ENCODE measurements around the gene GCK.

The GCK gene

DNA sequence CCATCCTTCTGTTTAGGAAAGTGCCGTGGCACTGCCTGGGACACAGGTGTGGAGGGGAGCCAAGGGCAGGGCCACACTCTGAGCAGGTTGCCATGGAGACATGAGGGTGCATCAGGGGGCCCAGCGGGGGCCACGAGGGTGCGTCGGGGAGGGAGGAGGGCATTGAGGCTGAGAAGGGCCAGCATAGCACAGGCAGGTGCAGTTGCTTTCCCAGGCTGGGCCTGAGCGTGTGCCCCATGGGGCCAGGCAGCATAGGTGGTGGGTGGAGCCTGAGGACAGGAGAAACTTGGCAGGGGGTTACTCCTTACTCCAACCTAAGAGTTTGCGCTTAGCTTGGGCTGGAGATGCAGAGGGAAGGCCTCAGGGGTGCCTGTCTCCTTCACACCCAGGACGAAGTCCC is 26.8 kb upstream of the GCK start:
- Histone ChIP-seq H2AK5ac (ENCODE audit: low read length) (no peak overlapping the region), H3K14ac (ENCODE audit: low read length) (no peak overlapping the region), H3K9ac (ENCODE audit: low read length) (no peak overlapping the region), H3K36me3 (ENCODE audit: control insufficient read depth in 1 of 2, insufficient read depth in 2 of 2, low read length in 2 of 2) (peaks cover 26 to 34% of the 10 kb centered on the region in 2 experiments), H2BK120ac (ENCODE audit: insufficient read depth, low read length, poor library complexity) (no peak overlapping the region), H3K23ac (ENCODE audit: low read length) (no peak overlapping the region), H2AFZ (ENCODE audit: insufficient read depth, low read length, poor library complexity) (no peak overlapping the region), H3K4me3 (ENCODE audit: low read depth, low read length) (no peak overlapping the region), H3K79me1 (ENCODE audit: low read length) (no peaks in the 10 kb centered on the region), H3K27me3 (ENCODE audit: insufficient read depth, low read length) (no peaks in the 10 kb centered on the region), H3K27ac (ENCODE audit: low read depth, low read length) (no peak overlapping the region), H2BK5ac (ENCODE audit: low read depth, low read length, poor library complexity) (no peak overlapping the region), H2BK12ac (ENCODE audit: low read length) (no peak overlapping the region), H4K91ac (ENCODE audit: low read depth, low read length) (no peak overlapping the region), H4K12ac (ENCODE audit: low read depth, low read length) (no peak overlapping the region), H3K4me1 (ENCODE audit: control insufficient read depth in 1 of 2, insufficient read depth in 2 of 2, low read length in 2 of 2) (peaks cover 0 to 3% of the 10 kb centered on the region in 2 experiments), H4K8ac (ENCODE audit: low read depth, low read length) (no peak overlapping the region), H3K9me3 (ENCODE audit: insufficient read depth, low read depth, low read length) (peaks cover 2% of the 10 kb centered on the region), H3K4me2 (ENCODE audit: low read length) (no peak overlapping the region), H3K4ac (ENCODE audit: low read depth, low read length) (no peak overlapping the region), H3K18ac (ENCODE audit: low read length) (no peak overlapping the region), H3K79me2 (ENCODE audit: control insufficient read depth, insufficient read depth, low read length, poor library complexity) (no peaks in the 10 kb centered on the region)
- no CpG with 5 or more reads among the region's 8 CpGs for WGBS (ENCODE audit: extremely low coverage, insufficient coverage, insufficient read length)
- no peak for DNase-seq

DNA sequence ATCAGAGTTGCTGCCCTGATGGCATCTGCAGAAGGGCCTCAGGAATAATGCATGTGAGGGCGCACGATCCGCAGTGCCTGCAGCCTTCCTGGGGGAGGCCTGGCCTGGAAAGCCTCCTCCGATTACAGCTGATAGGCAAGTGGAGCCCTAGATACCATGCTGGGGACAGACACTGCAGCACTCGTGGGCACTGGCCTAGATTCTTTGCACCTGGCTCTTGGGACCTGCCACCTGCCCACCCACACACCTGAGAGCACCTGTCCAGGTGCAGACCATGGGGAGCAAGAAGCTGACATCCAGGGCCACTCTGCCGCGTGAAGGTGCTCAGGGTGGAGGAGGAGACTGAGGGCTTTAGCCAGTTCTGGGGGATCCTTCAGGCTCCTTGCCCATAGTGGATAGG is 26.3 kb upstream of the GCK start:
- Histone ChIP-seq H4K12ac (ENCODE audit: low read depth, low read length) (no peak overlapping the region), H3K18ac (ENCODE audit: low read length) (no peak overlapping the region)
- no CpG with 5 or more reads among the region's 7 CpGs for WGBS (ENCODE audit: extremely low coverage, insufficient coverage, insufficient read length)

DNA sequence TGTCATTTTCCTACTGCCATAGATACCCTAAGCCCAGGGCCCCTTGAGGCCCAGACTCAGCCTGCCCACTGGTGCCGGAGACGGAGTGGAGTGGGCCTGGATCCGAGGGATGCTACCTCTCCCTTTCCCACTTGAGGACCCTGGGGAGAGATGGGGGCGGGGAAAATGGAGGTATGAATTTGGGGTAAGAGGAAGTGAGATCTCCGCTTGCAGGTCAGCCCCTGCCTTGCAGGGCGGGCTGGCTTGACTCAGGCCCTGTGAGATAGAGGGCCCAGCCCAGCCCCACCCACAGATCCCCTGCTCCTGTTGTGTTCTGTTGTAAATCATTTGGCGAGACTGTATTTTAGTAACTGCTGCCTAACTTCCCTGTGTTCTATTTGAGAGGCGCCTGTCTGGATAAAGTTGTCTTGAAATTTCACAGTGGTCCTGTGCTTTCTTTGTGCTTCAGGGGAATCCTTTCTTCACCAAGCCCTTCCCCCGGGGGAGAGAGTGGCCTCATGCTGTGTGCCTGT is 24.7 kb upstream of the GCK start:
- no CpG with 5 or more reads among the region's 9 CpGs for WGBS (ENCODE audit: extremely low coverage, insufficient coverage, insufficient read length)
- H3K4ac ChIP-seq (ENCODE audit: low read depth, low read length), result no peak overlapping the region

More for the DNA sequence above, 26.3 kb upstream of the GCK start:
- Histone ChIP-seq H2BK5ac (ENCODE audit: low read depth, low read length, poor library complexity) (no peak overlapping the region), H3K4me3 (ENCODE audit: low read depth, low read length) (no peak overlapping the region), H3K27ac (ENCODE audit: low read depth, low read length) (no peak overlapping the region), H3K9me3 (ENCODE audit: insufficient read depth, low read depth, low read length) (peaks cover 2% of the 10 kb centered on the region), H2BK12ac (ENCODE audit: low read length) (no peak overlapping the region), H4K8ac (ENCODE audit: low read depth, low read length) (no peak overlapping the region), H3K27me3 (ENCODE audit: insufficient read depth, low read length) (no peaks in the 10 kb centered on the region), H4K91ac (ENCODE audit: low read depth, low read length) (no peak overlapping the region), H3K9ac (ENCODE audit: low read length) (no peak overlapping the region), H3K14ac (ENCODE audit: low read length) (no peak overlapping the region), H2AK5ac (ENCODE audit: low read length) (no peak overlapping the region), H3K36me3 (ENCODE audit: control insufficient read depth in 1 of 2, insufficient read depth in 2 of 2, low read length in 2 of 2) (peaks cover 30 to 38% of the 10 kb centered on the region in 2 experiments), H2AFZ (ENCODE audit: insufficient read depth, low read length, poor library complexity) (no peak overlapping the region), H3K4me1 (ENCODE audit: control insufficient read depth in 1 of 2, insufficient read depth in 2 of 2, low read length in 2 of 2) (peaks cover 0 to 3% of the 10 kb centered on the region in 2 experiments), H3K23ac (ENCODE audit: low read length) (no peak overlapping the region), H3K4ac (ENCODE audit: low read depth, low read length) (no peak overlapping the region), H3K4me2 (ENCODE audit: low read length) (no peak overlapping the region), H2BK120ac (ENCODE audit: insufficient read depth, low read length, poor library complexity) (no peak overlapping the region), H3K79me2 (ENCODE audit: control insufficient read depth, insufficient read depth, low read length, poor library complexity) (no peaks in the 10 kb centered on the region), H3K79me1 (ENCODE audit: low read length) (no peaks in the 10 kb centered on the region)
- DNase-seq, result no peak

DNA sequence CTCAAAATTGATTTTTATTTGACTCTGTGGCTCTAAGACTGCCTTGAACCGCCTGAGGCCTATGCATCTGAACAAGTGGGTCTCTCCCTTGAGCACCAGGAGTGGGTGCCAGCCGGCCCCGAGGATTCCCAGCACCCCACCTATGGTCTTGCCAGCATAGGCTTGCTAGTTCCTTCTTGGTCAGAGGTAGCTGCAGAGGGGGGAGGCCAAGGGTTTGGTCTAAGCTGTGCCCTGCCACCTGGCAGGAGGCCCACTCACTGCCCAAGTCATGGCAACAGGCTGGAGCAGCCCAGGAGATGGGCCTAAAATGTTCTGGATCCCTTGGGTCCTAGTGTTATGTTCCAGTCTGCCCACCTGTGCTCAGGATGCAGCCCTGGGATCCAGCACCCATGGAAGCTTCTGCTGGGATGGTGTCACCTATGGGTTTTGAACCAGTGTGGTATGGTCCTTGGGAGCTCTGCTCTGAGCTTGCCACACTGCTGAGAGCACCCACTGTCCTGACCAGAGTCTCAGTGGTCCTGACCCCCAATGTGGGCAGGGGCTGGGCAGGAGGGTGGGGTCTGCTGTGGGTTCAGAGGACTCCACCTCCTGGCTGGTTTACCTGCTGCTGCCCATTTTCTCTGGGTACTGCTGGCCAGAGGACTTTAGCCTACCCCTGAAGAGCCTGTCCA is 24.1 kb upstream of the GCK start:
- no peak overlapping the region for H3K4me3 ChIP-seq (ENCODE audit: low read depth, low read length)
- H4K8ac ChIP-seq (ENCODE audit: low read depth, low read length), result no peak overlapping the region
- peaks cover 2% of the 10 kb centered on the region for H3K9me3 ChIP-seq (ENCODE audit: insufficient read depth, low read depth, low read length)
- no peaks in the 10 kb centered on the region for H3K79me1 ChIP-seq (ENCODE audit: low read length)
- H4K91ac ChIP-seq (ENCODE audit: low read depth, low read length), result no peak overlapping the region
- H2BK5ac ChIP-seq (ENCODE audit: low read depth, low read length, poor library complexity), result no peak overlapping the region
- peaks cover 0 to 3% of the 10 kb centered on the region in 2 experiments for H3K4me1 ChIP-seq (ENCODE audit: control insufficient read depth in 1 of 2, insufficient read depth in 2 of 2, low read length in 2 of 2)
- no peak overlapping the region for H3K9ac ChIP-seq (ENCODE audit: low read length)
- no peaks in the 10 kb centered on the region for H3K79me2 ChIP-seq (ENCODE audit: control insufficient read depth, insufficient read depth, low read length, poor library complexity)
- no peak overlapping the region for H3K4me2 ChIP-seq (ENCODE audit: low read length)
- no peak overlapping the region for H3K18ac ChIP-seq (ENCODE audit: low read length)
- H2AK5ac ChIP-seq (ENCODE audit: low read length), result no peak overlapping the region
- no peak overlapping the region for H4K12ac ChIP-seq (ENCODE audit: low read depth, low read length)
- WGBS (ENCODE audit: extremely low coverage, insufficient coverage, insufficient read length), result no CpG with 5 or more reads among the region's 3 CpGs
- H2AFZ ChIP-seq (ENCODE audit: insufficient read depth, low read length, poor library complexity), result no peak overlapping the region
- no peaks in the 10 kb centered on the region for H3K27me3 ChIP-seq (ENCODE audit: insufficient read depth, low read length)
- no peak overlapping the region for H3K4ac ChIP-seq (ENCODE audit: low read depth, low read length)
- no peak for DNase-seq
- no peak overlapping the region for H3K14ac ChIP-seq (ENCODE audit: low read length)
- H3K36me3 ChIP-seq (ENCODE audit: control insufficient read depth in 1 of 2, insufficient read depth in 2 of 2, low read length in 2 of 2), result peaks cover 48 to 58% of the 10 kb centered on the region in 2 experiments
- H3K23ac ChIP-seq (ENCODE audit: low read length), result no peak overlapping the region
- H3K27ac ChIP-seq (ENCODE audit: low read depth, low read length), result no peak overlapping the region
- H2BK12ac ChIP-seq (ENCODE audit: low read length), result no peak overlapping the region
- H2BK120ac ChIP-seq (ENCODE audit: insufficient read depth, low read length, poor library complexity), result no peak overlapping the region

More for the DNA sequence above, 24.7 kb upstream of the GCK start:
- Histone ChIP-seq H3K18ac (ENCODE audit: low read length) (no peak overlapping the region), H2AFZ (ENCODE audit: insufficient read depth, low read length, poor library complexity) (no peak overlapping the region), H3K36me3 (ENCODE audit: control insufficient read depth in 1 of 2, insufficient read depth in 2 of 2, low read length in 2 of 2) (peaks cover 43 to 52% of the 10 kb centered on the region in 2 experiments), H2BK12ac (ENCODE audit: low read length) (no peak overlapping the region), H3K4me1 (ENCODE audit: control insufficient read depth in 1 of 2, insufficient read depth in 2 of 2, low read length in 2 of 2) (peaks cover 0 to 3% of the 10 kb centered on the region in 2 experiments), H3K79me1 (ENCODE audit: low read length) (no peaks in the 10 kb centered on the region), H3K4me2 (ENCODE audit: low read length) (no peak overlapping the region), H4K91ac (ENCODE audit: low read depth, low read length) (no peak overlapping the region), H4K12ac (ENCODE audit: low read depth, low read length) (no peak overlapping the region), H4K8ac (ENCODE audit: low read depth, low read length) (no peak overlapping the region), H3K79me2 (ENCODE audit: control insufficient read depth, insufficient read depth, low read length, poor library complexity) (no peaks in the 10 kb centered on the region), H3K9me3 (ENCODE audit: insufficient read depth, low read depth, low read length) (peaks cover 2% of the 10 kb centered on the region), H2BK120ac (ENCODE audit: insufficient read depth, low read length, poor library complexity) (no peak overlapping the region), H3K23ac (ENCODE audit: low read length) (no peak overlapping the region), H3K4me3 (ENCODE audit: low read depth, low read length) (no peak overlapping the region), H2BK5ac (ENCODE audit: low read depth, low read length, poor library complexity) (no peak overlapping the region), H3K9ac (ENCODE audit: low read length) (no peak overlapping the region), H2AK5ac (ENCODE audit: low read length) (no peak overlapping the region), H3K27me3 (ENCODE audit: insufficient read depth, low read length) (no peaks in the 10 kb centered on the region), H3K14ac (ENCODE audit: low read length) (no peak overlapping the region), H3K27ac (ENCODE audit: low read depth, low read length) (no peak overlapping the region)
- no peak for DNase-seq

All from trophoblast cell (in vitro differentiated cells and primary cell).